Duodenal mucosa (tissue), 2 donors: ENCODE measurements around the gene SERPINB10.

ENCODE experiments used
- H3K27ac ChIP-seq: one replicate; pipeline ENCODE4 v1.7.0; 2013; ENCODE audit warnings: low read depth, low read length
- H3K27me3 ChIP-seq, 2 donors: one replicate each; pipeline ENCODE4 v1.7.0; 2013; ENCODE audit warnings: low read length in 2 of 2, control low read depth in 1 of 2; ENCODE audit not compliant: insufficient read depth in 2 of 2, control insufficient read depth in 1 of 2
- H3K36me3 ChIP-seq, 2 donors: one replicate each; pipeline ENCODE4 v1.7.0; 2013; ENCODE audit warnings: low read length in 2 of 2, control low read depth in 1 of 2; ENCODE audit not compliant: insufficient read depth in 2 of 2, control insufficient read depth in 1 of 2
- H3K4me1 ChIP-seq, 2 donors: one replicate each; pipeline ENCODE4 v1.7.0; 2013; ENCODE audit warnings: low read length in 2 of 2, control low read depth in 1 of 2; ENCODE audit not compliant: insufficient read depth in 2 of 2, control insufficient read depth in 1 of 2
- H3K4me3 ChIP-seq, 2 donors: one replicate each; pipeline ENCODE4 v1.7.0; 2013; ENCODE audit warnings: low read length in 2 of 2, low read depth in 1 of 2
- H3K9ac ChIP-seq, 2 donors: one replicate each; pipeline ENCODE4 v1.7.0; 2013; ENCODE audit warnings: low read length in 2 of 2, low read depth in 1 of 2
- H3K9me3 ChIP-seq, 2 donors: one replicate each; pipeline ENCODE4 v1.7.0; 2013; ENCODE audit warnings: low read length in 2 of 2, control low read depth in 1 of 2; ENCODE audit not compliant: control insufficient read depth in 1 of 2

The SERPINB10 gene

GRCh38 chr18:63907664-63908063, at the start of gene SERPINB10:
TSS of gene SERPINB10 (plus strand) at chr18:63907958. CDS start at chr18:63915511, 7,553 bp downstream.
- H3K36me3 ChIP-seq: no peaks in the 10 kb centered on the region
- H3K4me3 ChIP-seq: no peak within 1 kb of the TSS
- no peaks in the 10 kb centered on the region for H3K27me3 ChIP-seq
- H3K4me1 ChIP-seq: no peaks in the 10 kb centered on the region
- H3K27ac ChIP-seq: no peak within 1 kb of the TSS
- no peak within 1 kb of the TSS for H3K9ac ChIP-seq
- H3K9me3 ChIP-seq: no peaks in the 10 kb centered on the region

- Histone ChIP-seq H3K4me1 (no peaks in the 10 kb centered on the region), H3K4me3 (no peak overlapping the region), H3K27me3 (no peaks in the 10 kb centered on the region), H3K9ac (no peak overlapping the region), H3K27ac (no peak overlapping the region), H3K36me3 (no peaks in the 10 kb centered on the region), H3K9me3 (no peaks in the 10 kb centered on the region)
These were observed 49.3 kb upstream of the SERPINB10 start for GRCh38 chr18:63858456-63858855.

- H3K4me3 ChIP-seq: no peak overlapping the region
- H3K27me3 ChIP-seq: no peaks in the 10 kb centered on the region
- no peak overlapping the region for H3K27ac ChIP-seq
- H3K4me1 ChIP-seq: no peaks in the 10 kb centered on the region
- H3K9ac ChIP-seq: no peak overlapping the region
- no peaks in the 10 kb centered on the region for H3K36me3 ChIP-seq
- H3K9me3 ChIP-seq: no peaks in the 10 kb centered on the region
These were observed 47.8 kb upstream of the SERPINB10 start for GRCh38 chr18:63859781-63860475.

- Histone ChIP-seq H3K4me3 (no peak overlapping the region), H3K27me3 (no peaks in the 10 kb centered on the region), H3K36me3 (no peaks in the 10 kb centered on the region), H3K4me1 (no peaks in the 10 kb centered on the region), H3K27ac (no peak overlapping the region), H3K9ac (no peak overlapping the region), H3K9me3 (no peaks in the 10 kb centered on the region)
These were observed 47.2 kb upstream of the SERPINB10 start for GRCh38 chr18:63860531-63860930.

GRCh38 chr18:63867368-63868125, 40.2 kb upstream of the SERPINB10 start:
- no peak overlapping the region for H3K9ac ChIP-seq
- no peaks in the 10 kb centered on the region for H3K27me3 ChIP-seq
- H3K27ac ChIP-seq: no peak overlapping the region
- H3K9me3 ChIP-seq: no peaks in the 10 kb centered on the region
- H3K4me3 ChIP-seq: no peak overlapping the region
- H3K36me3 ChIP-seq: no peaks in the 10 kb centered on the region
- no peaks in the 10 kb centered on the region for H3K4me1 ChIP-seq

GRCh38 chr18:63868546-63868945, 39.2 kb upstream of the SERPINB10 start:
- H3K27ac ChIP-seq: no peak overlapping the region
- H3K27me3 ChIP-seq: no peaks in the 10 kb centered on the region
- H3K4me1 ChIP-seq: no peaks in the 10 kb centered on the region
- no peaks in the 10 kb centered on the region for H3K36me3 ChIP-seq
- H3K4me3 ChIP-seq: no peak overlapping the region
- H3K9me3 ChIP-seq: no peaks in the 10 kb centered on the region
- no peak overlapping the region for H3K9ac ChIP-seq

- H3K9ac ChIP-seq: no peak overlapping the region
- no peak overlapping the region for H3K27ac ChIP-seq
- H3K4me1 ChIP-seq: no peaks in the 10 kb centered on the region
- no peaks in the 10 kb centered on the region for H3K27me3 ChIP-seq
- no peaks in the 10 kb centered on the region for H3K36me3 ChIP-seq
- H3K9me3 ChIP-seq: no peaks in the 10 kb centered on the region
- no peak overlapping the region for H3K4me3 ChIP-seq
These were observed 38.4 kb upstream of the SERPINB10 start for GRCh38 chr18:63869374-63869773.

GRCh38 chr18:63869851-63870250, 37.9 kb upstream of the SERPINB10 start:
- no peaks in the 10 kb centered on the region for H3K4me1 ChIP-seq
- H3K27ac ChIP-seq: no peak overlapping the region
- no peaks in the 10 kb centered on the region for H3K9me3 ChIP-seq
- H3K4me3 ChIP-seq: no peak overlapping the region
- no peaks in the 10 kb centered on the region for H3K27me3 ChIP-seq
- no peaks in the 10 kb centered on the region for H3K36me3 ChIP-seq
- no peak overlapping the region for H3K9ac ChIP-seq

GRCh38 chr18:63871836-63872235, 35.9 kb upstream of the SERPINB10 start:
- no peaks in the 10 kb centered on the region for H3K4me1 ChIP-seq
- H3K4me3 ChIP-seq: no peak overlapping the region
- no peaks in the 10 kb centered on the region for H3K36me3 ChIP-seq
- H3K27ac ChIP-seq: no peak overlapping the region
- no peaks in the 10 kb centered on the region for H3K9me3 ChIP-seq
- H3K9ac ChIP-seq: no peak overlapping the region
- H3K27me3 ChIP-seq: no peaks in the 10 kb centered on the region

GRCh38 chr18:63872586-63872985, 35.2 kb upstream of the SERPINB10 start:
- H3K9me3 ChIP-seq: no peaks in the 10 kb centered on the region
- H3K27ac ChIP-seq: no peak overlapping the region
- no peak overlapping the region for H3K4me3 ChIP-seq
- H3K36me3 ChIP-seq: no peaks in the 10 kb centered on the region
- no peaks in the 10 kb centered on the region for H3K4me1 ChIP-seq
- no peaks in the 10 kb centered on the region for H3K27me3 ChIP-seq
- H3K9ac ChIP-seq: no peak overlapping the region
